GM06990 (cell line): Measurements from ENCODE around the gene PTPRT.

Experiments
- DNase-seq: peaks from one replicate; pipeline ENCODE4 v3.0.0-alpha.2; 2011; ENCODE audit not compliant: insufficient read length; ENCODE audit errors: extremely low read depth
- H3K27me3 ChIP-seq: replicated peaks from 2 replicates; pipeline ENCODE4 v1.6.0; 2011; ENCODE audit warnings: low read length; ENCODE audit not compliant: control insufficient read depth, insufficient read depth
- H3K36me3 ChIP-seq: 2 replicates; pipeline ENCODE4 v1.5.1; 2011; ENCODE audit warnings: low read length; ENCODE audit not compliant: control insufficient read depth, insufficient read depth
- H3K4me3 ChIP-seq: replicated peaks from 2 replicates; pipeline ENCODE4 v1.5.1; 2011; ENCODE audit warnings: low read depth, mild to moderate bottlenecking, control low read depth, low read length
- CTCF ChIP-seq: IDR thresholded peaks from 2 replicates; pipeline ENCODE4 v1.5.1; 2011; ENCODE audit warnings: low read length, control low read depth, mild to moderate bottlenecking, inconsistent platforms; ENCODE audit not compliant: insufficient read depth, poor library complexity, severe bottlenecking

PTPRT gene

GRCh38 chr20:42532831-42533230 is 656.9 kb downstream of the PTPRT start:
- TF ChIP-seq CTCF = no peak
- Histone ChIP-seq H3K4me3 (no peak overlapping the region), H3K36me3 (no peaks in the 10 kb centered on the region), H3K27me3 (no peaks in the 10 kb centered on the region; the same call in 1 of the 2 replicates)
- no peak for DNase-seq

GRCh38 chr20:42531508-42531961 is 658.2 kb downstream of the PTPRT start:
- TF ChIP-seq CTCF = no peak
- DNase-seq = no peak
- Histone ChIP-seq H3K36me3 (no peaks in the 10 kb centered on the region), H3K27me3 (no peaks in the 10 kb centered on the region; the same call in 1 of the 2 replicates), H3K4me3 (no peak overlapping the region)

- no peak for DNase-seq
- no peak overlapping the region for H3K4me3 ChIP-seq
- H3K27me3 ChIP-seq = no peaks in the 10 kb centered on the region; the same call in 1 of the 2 replicates
- TF ChIP-seq CTCF = peak; percentile 68
- H3K36me3 ChIP-seq = no peaks in the 10 kb centered on the region
Measured at GRCh38 chr20:42530855-42531448, 658.8 kb downstream of the PTPRT start.

- Histone ChIP-seq H3K27me3 (no peaks in the 10 kb centered on the region; the same call in 1 of the 2 replicates), H3K4me3 (no peak overlapping the region), H3K36me3 (no peaks in the 10 kb centered on the region)
- no peak for DNase-seq
- TF ChIP-seq CTCF = no peak
Measured at GRCh38 chr20:42530191-42530590, 659.5 kb downstream of the PTPRT start.

- Histone ChIP-seq H3K4me3 (no peak overlapping the region), H3K27me3 (no peaks in the 10 kb centered on the region), H3K36me3 (no peaks in the 10 kb centered on the region)
- no peak for DNase-seq
- TF ChIP-seq CTCF = no peak
Measured at GRCh38 chr20:42524058-42524457, 665.6 kb downstream of the PTPRT start.

GRCh38 chr20:42516692-42517091 is 673.0 kb downstream of the PTPRT start:
- no peaks in the 10 kb centered on the region for H3K36me3 ChIP-seq
- H3K4me3 ChIP-seq = no peak overlapping the region
- no peak for TF ChIP-seq CTCF
- no peak for DNase-seq
- H3K27me3 ChIP-seq = no peaks in the 10 kb centered on the region
